HepG2 (cell line): ENCODE measurements around the gene POLR3K. TPM values are rescaled to one million over a fixed set of nuclear protein-coding genes. Genes with fewer than 3 reads are reported as not detected.

ENCODE experiments used
- ATAC-seq: fragments of 200-7000 bp; cut with Tn5 transposase; 3 replicates; pipeline ENCODE4 v1.9.1; 2020; ENCODE audit warnings: mild to moderate bottlenecking, moderate library complexity
- BruUV-seq: library from RNA; stranded (reverse); fragments of 400-500 nt; replicated peaks from 2 replicates; lab custom pipeline; 2021; lab: Mats Ljungman, UMichigan
- CTCF ChIA-PET: fragments of 300-600 bp; formaldehyde crosslinking; extraction: SDS; loops from one replicate; lab custom pipeline; 2021; ENCODE audit warnings: low total read pairs, inconsistent platforms, low intra/inter-chr PET ratio; lab: Yijun Ruan, JAX
- POLR2A ChIA-PET: fragments of 350-600 bp; sonication (Branson Sonifier 250); formaldehyde crosslinking; loops from one replicate; lab custom pipeline; 2020; ENCODE audit warnings: antibody characterized with exemption, inconsistent platforms; lab: Yijun Ruan, JAX
- DNase-seq: peaks from one replicate; pipeline ENCODE4 v3.0.0-alpha.2; 2015; ENCODE audit warnings: low spot score
- FAIRE-seq: peaks from 3 replicates; lab custom pipeline; 2011; peaks lifted over from hg19 to GRCh38; lab: Jason Lieb, UNC
- H2AFZ ChIP-seq: one replicate; pipeline ENCODE4 v1.6.1; 2011; ENCODE audit warnings: low read length, inconsistent platforms
- H3K27ac ChIP-seq: fragments of 300-600 bp; 3 replicates; pipeline ENCODE4 v1.8.0; 2011; ENCODE audit warnings: mixed run types, mild to moderate bottlenecking, mixed read lengths, low read length, inconsistent platforms; ENCODE audit not compliant: insufficient read depth; ENCODE audit errors: extremely low read length
- H3K27me3 ChIP-seq, 2 experiments: fragments of 200-600 bp in 1 of 2; 2 replicates in 1 of 2; 3 replicates in 1 of 2; pipeline versions ENCODE4 v1.6.0 to v1.8.0; 2011; ENCODE audit warnings: low read length in 2 of 2, mild to moderate bottlenecking in 2 of 2, moderate library complexity in 2 of 2, inconsistent platforms in 1 of 2; ENCODE audit not compliant: insufficient read depth in 2 of 2, control insufficient read depth in 1 of 2
- H3K36me3 ChIP-seq, 2 experiments: fragments of 200-600 bp in 1 of 2; replicated peaks in 1 of 2; 2 replicates in 1 of 2; 3 replicates in 1 of 2; pipeline versions ENCODE4 v1.5.1 to v1.8.0; 2011; ENCODE audit warnings: low read length in 2 of 2, inconsistent platforms in 1 of 2; ENCODE audit not compliant: insufficient read depth in 2 of 2, control insufficient read depth in 1 of 2
- H3K4me1 ChIP-seq: 2 replicates; pipeline ENCODE4 v1.5.1; 2012; ENCODE audit warnings: low read length, inconsistent platforms; ENCODE audit not compliant: insufficient read depth
- H3K4me2 ChIP-seq: 2 replicates; pipeline ENCODE4 v1.6.0; 2011; ENCODE audit warnings: low read depth, low read length, inconsistent platforms
- H3K4me3 ChIP-seq, 3 experiments: fragments of 200-600 bp in 1 of 3; sonication (generic), shearing (Covaris generic) in 1 of 3; replicated peaks in 1 of 3; 2 replicates each; pipeline ENCODE4 v1.5.1; 2011 to 2016; ENCODE audit warnings: low read length in 3 of 3, inconsistent platforms in 2 of 3, low read depth in 2 of 3, mild to moderate bottlenecking in 2 of 3, control low read depth in 1 of 3, mixed read lengths in 1 of 3; ENCODE audit not compliant: insufficient read depth in 1 of 3
- H3K79me2 ChIP-seq: one replicate; pipeline ENCODE4 v1.6.1; 2011; ENCODE audit warnings: low read length, inconsistent platforms; ENCODE audit not compliant: insufficient read depth
- H3K9ac ChIP-seq: 2 replicates; pipeline ENCODE4 v1.6.0; 2011; ENCODE audit warnings: mild to moderate bottlenecking, low read depth, low read length, inconsistent platforms; ENCODE audit not compliant: insufficient read depth
- H3K9me3 ChIP-seq: 2 replicates; pipeline ENCODE4 v1.5.1; 2012; ENCODE audit warnings: mild to moderate bottlenecking, low read length
- H4K20me1 ChIP-seq: 2 replicates; pipeline ENCODE4 v1.6.0; 2011; ENCODE audit warnings: inconsistent platforms, mild to moderate bottlenecking, low read length, moderate library complexity; ENCODE audit not compliant: insufficient read depth
- AGO2 ChIP-seq: fragments of 200-400 bp; formaldehyde crosslinking; optimal IDR thresholded peaks from 2 replicates; pipeline ENCODE3; 2017; ENCODE audit warnings: mild to moderate bottlenecking, low read depth, low read length, moderate library complexity
- PHF8 ChIP-seq: sonication (generic); formaldehyde crosslinking; IDR thresholded peaks from 2 replicates; pipeline ENCODE4 v1.5.0; 2020; ENCODE audit warnings: missing genetic modification reagents
- ZNF333 ChIP-seq: sonication (generic); formaldehyde crosslinking; IDR thresholded peaks from 2 replicates; pipeline ENCODE4 v1.4.0; 2020; ENCODE audit warnings: mild to moderate bottlenecking, missing genetic modification reagents, borderline replicate concordance
- WGBS: methylation state at CpG from one replicate; pipeline ENCODE4 v1.1.6; 2017; ENCODE audit warnings: low lambda C conversion rate; 5-methylcytosine and 5-hydroxymethylcytosine counted together
- in situ Hi-C: cut with HindIII; loops from 2 replicates; pipeline ENCODE4 v1.10.0; 2017; ENCODE audit warnings: low pct_unique_long_range_greater_than_20kb; ENCODE audit not compliant: extremely low pct_ligation_motif_present
- intact Hi-C: fragments of 100-400 bp; cut with micrococcal nuclease; formaldehyde crosslinking; loops from one replicate; pipeline ENCODE4 v1.10.0; 2022; ENCODE audit not compliant: unreplicated experiment
- polyA plus RNA-seq, 8 experiments: library from polyadenylated mRNA; depleted of rRNA in 3 of 8; stranded (reverse) in 7 of 8; unstranded in 1 of 8; fragments of >200 nt; fragmentation: Illumina TruSeq in 4 of 8; extraction: Trizol in 4 of 8; gene quantifications; 2 replicates each; pipeline versions ENCODE4 v1.2.1 to v1.2.3, GENCODE V29; 2011 to 2016; ENCODE audit warnings: low read depth in 4 of 8, missing spikeins in 1 of 8, mixed read lengths in 1 of 8; ENCODE audit not compliant: insufficient read depth in 1 of 8
- total RNA-seq, 5 experiments: library from RNA; depleted of rRNA; stranded (reverse); fragments of >200 nt; fragmentation: Illumina TruSeq; extraction: Trizol; gene quantifications; 2 replicates each; pipeline ENCODE4 v1.2.3, GENCODE V29; 2016; ENCODE audit warnings: low read depth in 1 of 5
- TF ChIP-seq, protein P1 (sequence below): sonication (generic); formaldehyde crosslinking; IDR thresholded peaks from 2 replicates; pipeline ENCODE4 v1.9.0; 2022; ENCODE audit warnings: missing genetic modification reagents, mild to moderate bottlenecking, borderline replicate concordance
- TF ChIP-seq, protein P2 (sequence below): IDR thresholded peaks from 2 replicates; pipeline ENCODE4 v1.6.1; 2016
- TF ChIP-seq, protein P3 (sequence below): sonication (generic); formaldehyde crosslinking; IDR thresholded peaks from 2 replicates; pipeline ENCODE4 v1.8.0; 2022; ENCODE audit warnings: mild to moderate bottlenecking, missing genetic modification reagents, borderline replicate concordance
- TF ChIP-seq, protein P4 (sequence below), 2 experiments: sonication (generic) in 1 of 2; formaldehyde crosslinking in 1 of 2; IDR thresholded peaks; 2 replicates each; pipeline versions ENCODE4 v1.6.1 to v1.9.0; 2014 to 2022; ENCODE audit warnings: antibody characterized with exemption in 1 of 2, borderline replicate concordance in 1 of 2, inconsistent platforms in 1 of 2, low read depth in 1 of 2, missing genetic modification reagents in 1 of 2

Gene POLR3K
- total and polyA plus RNA-seq, 2 of the 13 experiments (the other 11 are each of a cell fraction or from before 2014, with no cell fraction given), result 14.8 to 18.8 TPM

DNA sequence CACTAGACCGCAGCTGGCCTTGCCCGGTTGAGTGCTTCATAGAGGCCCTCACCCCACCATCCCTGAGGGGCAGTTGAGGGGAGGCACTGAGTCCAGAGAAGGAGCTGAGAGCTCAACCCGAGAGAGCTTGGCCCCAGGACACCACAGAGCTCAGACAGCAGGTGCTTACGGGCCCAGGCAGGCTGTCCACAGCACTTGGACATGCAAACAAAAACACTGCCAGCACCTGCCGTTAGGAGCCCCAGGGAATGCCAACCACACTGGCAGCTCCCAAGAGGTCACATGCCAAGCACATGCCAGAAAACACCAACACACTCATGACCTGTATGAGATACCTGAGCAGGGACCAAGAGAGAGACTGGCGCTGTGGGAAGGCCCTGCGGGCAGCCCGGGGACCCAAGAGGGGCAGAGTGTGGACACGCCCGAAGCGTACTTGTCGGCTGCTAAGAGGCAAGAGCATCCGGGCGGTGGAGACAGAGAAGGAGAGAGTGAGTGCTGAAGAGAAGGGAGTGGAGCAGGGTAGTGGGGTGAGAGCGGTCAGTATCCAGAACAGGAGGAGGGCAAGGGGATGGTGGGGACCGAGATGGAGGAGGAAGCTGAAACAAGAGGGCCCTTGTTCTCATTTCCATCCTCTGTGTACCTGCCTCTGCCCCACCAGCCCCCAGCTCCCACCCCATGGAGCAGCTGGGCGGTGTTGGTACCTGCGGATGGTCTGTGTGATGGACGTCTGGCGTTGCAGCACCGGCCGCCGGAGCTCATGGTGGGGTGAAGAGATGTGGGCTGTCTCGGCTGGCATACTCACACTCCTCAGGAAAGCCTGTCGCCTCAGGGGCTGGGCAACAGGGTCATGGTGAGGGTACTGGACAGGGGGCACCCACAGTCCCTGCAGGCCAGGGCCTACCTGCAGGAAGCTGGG is 10.8 kb upstream of the POLR3K start:
- BruUV-seq, result no TSS peak
- WGBS, result 89% methylated on average over 12 of the region's 25 CpGs
- H3K4me2 ChIP-seq, result no peak overlapping the region
- no peak overlapping the region for H3K4me3 ChIP-seq
- peaks cover 34% of the 10 kb centered on the region for H3K4me1 ChIP-seq
- in situ Hi-C loops, result no loop called here
- CTCF ChIA-PET, result interaction anchor here (1.8 to 5.1 kb wide), 2 partner anchors 12 to 31 kb away, joined by 11 to 155 read pairs; no protein-coding TSS in a partner anchor
- H2AFZ ChIP-seq, result no peak overlapping the region
- no peaks in the 10 kb centered on the region for H3K9me3 ChIP-seq
- peaks cover 6% of the 10 kb centered on the region; the same call in 1 of the 2 replicates for H4K20me1 ChIP-seq
- DNase-seq (no peak), FAIRE-seq (no peak), ATAC-seq (no peak)
- H3K79me2 ChIP-seq, result no peaks in the 10 kb centered on the region
- no peak overlapping the region for H3K9ac ChIP-seq
- H3K27ac ChIP-seq, result no peak overlapping the region
- TF ChIP-seq ZNF333 (CRISPR knock-in tag), result no peak
- TF ChIP-seq, protein P1, sequence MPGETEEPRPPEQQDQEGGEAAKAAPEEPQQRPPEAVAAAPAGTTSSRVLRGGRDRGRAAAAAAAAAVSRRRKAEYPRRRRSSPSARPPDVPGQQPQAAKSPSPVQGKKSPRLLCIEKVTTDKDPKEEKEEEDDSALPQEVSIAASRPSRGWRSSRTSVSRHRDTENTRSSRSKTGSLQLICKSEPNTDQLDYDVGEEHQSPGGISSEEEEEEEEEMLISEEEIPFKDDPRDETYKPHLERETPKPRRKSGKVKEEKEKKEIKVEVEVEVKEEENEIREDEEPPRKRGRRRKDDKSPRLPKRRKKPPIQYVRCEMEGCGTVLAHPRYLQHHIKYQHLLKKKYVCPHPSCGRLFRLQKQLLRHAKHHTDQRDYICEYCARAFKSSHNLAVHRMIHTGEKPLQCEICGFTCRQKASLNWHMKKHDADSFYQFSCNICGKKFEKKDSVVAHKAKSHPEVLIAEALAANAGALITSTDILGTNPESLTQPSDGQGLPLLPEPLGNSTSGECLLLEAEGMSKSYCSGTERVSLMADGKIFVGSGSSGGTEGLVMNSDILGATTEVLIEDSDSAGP, result no peak
- TF ChIP-seq, protein P2, sequence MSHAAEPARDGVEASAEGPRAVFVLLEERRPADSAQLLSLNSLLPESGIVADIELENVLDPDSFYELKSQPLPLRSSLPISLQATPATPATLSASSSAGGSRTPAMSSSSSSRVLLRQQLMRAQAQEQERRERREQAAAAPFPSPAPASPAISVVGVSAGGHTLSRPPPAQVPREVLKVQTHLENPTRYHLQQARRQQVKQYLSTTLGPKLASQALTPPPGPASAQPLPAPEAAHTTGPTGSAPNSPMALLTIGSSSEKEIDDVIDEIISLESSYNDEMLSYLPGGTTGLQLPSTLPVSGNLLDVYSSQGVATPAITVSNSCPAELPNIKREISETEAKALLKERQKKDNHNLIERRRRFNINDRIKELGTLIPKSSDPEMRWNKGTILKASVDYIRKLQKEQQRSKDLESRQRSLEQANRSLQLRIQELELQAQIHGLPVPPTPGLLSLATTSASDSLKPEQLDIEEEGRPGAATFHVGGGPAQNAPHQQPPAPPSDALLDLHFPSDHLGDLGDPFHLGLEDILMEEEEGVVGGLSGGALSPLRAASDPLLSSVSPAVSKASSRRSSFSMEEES (CRISPR knock-in tag), result no peak
- no peak for TF ChIP-seq PHF8
- TF ChIP-seq AGO2, result no peak
- TF ChIP-seq, protein P3, sequence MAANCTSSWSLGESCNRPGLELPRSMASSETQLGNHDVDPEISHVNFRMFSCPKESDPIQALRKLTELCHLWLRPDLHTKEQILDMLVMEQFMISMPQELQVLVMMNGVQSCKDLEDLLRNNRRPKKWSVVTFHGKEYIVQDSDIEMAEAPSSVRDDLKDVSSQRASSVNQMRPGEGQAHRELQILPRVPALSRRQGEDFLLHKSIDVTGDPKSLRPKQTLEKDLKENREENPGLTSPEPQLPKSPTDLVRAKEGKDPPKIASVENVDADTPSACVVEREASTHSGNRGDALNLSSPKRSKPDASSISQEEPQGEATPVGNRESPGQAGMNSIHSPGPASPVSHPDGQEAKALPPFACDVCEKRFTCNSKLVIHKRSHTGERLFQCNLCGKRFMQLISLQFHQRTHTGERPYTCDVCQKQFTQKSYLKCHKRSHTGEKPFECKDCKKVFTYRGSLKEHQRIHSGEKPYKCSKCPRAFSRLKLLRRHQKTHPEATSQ (CRISPR knock-in tag), result no peak
- TF ChIP-seq, protein P4, sequence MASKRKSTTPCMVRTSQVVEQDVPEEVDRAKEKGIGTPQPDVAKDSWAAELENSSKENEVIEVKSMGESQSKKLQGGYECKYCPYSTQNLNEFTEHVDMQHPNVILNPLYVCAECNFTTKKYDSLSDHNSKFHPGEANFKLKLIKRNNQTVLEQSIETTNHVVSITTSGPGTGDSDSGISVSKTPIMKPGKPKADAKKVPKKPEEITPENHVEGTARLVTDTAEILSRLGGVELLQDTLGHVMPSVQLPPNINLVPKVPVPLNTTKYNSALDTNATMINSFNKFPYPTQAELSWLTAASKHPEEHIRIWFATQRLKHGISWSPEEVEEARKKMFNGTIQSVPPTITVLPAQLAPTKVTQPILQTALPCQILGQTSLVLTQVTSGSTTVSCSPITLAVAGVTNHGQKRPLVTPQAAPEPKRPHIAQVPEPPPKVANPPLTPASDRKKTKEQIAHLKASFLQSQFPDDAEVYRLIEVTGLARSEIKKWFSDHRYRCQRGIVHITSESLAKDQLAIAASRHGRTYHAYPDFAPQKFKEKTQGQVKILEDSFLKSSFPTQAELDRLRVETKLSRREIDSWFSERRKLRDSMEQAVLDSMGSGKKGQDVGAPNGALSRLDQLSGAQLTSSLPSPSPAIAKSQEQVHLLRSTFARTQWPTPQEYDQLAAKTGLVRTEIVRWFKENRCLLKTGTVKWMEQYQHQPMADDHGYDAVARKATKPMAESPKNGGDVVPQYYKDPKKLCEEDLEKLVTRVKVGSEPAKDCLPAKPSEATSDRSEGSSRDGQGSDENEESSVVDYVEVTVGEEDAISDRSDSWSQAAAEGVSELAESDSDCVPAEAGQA (IDR thresholded peaks at IDR 0.05; ENCODE audit: low read depth), result no peak
- TF ChIP-seq, protein P4 (CRISPR knock-in tag; IDR thresholded peaks at IDR 0.05; ENCODE audit: borderline replicate concordance), result no peak
- POLR2A ChIA-PET, result no interaction called here
- intact Hi-C loops, result no loop called here
- peaks cover 0 to 1% of the 10 kb centered on the region in 2 experiments; a peak in 2 of 5 replicates for H3K36me3 ChIP-seq
- H3K27me3 ChIP-seq, result no peaks in the 10 kb centered on the region
